Midbrain (tissue), 1 donor: ENCODE results near the gene SCLY.
A peak's percentile ranks its signal among the peaks of the same experiment; 100 is the strongest.
"Not testable (repeated sequence)": the region's sequence is repeated elsewhere in the genome, so short reads cannot be mapped to it uniquely, and the experiment has no call there.

Experiments used
- DNase-seq: peaks from one replicate; lab custom pipeline; 2025; lab: John Stamatoyannopoulos, UW

The SCLY gene

DNA sequence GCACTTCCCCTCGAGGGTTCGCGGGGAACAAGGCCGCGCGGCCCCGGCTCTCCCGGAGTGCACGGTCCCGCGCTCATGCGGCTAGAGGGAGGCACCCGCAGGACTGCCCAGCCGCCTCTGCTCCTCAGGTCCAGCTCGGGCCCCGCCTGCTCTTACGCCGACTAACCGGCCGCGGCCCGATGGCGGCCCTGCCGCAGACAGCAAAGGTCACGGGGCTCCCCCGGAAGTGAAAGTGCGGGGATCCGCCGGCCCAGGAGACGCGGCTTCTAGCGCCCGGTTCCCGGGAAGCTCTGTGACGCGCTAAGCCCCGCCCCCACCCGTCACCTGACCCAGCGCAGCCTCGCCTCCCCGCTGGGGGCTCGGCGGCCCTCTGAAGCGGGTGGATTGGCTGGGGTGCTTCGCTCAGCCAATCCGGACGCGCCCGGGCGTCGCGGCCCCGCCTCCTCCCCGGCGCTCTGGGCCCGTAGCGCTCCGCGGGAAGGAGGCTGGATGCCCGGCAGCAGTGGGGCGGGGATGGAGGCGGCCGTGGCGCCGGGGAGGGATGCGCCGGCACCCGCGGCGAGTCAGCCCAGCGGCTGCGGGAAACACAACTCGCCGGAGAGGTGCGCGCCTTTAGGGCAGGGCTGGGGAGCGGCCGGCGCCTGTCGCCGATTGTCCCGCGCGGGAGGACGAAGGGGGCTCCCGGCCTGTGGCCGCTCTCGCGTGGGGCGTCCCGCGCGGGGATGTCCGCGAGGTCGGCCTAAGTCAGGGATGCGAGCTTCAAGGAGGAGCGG lies at the start of gene SCLY:
SCLY (plus strand) TSS at position 460 of the 773 bp plus-strand sequence; CDS start at position 514, 54 bp downstream.
- peak; percentile 99 for DNase-seq

DNA sequence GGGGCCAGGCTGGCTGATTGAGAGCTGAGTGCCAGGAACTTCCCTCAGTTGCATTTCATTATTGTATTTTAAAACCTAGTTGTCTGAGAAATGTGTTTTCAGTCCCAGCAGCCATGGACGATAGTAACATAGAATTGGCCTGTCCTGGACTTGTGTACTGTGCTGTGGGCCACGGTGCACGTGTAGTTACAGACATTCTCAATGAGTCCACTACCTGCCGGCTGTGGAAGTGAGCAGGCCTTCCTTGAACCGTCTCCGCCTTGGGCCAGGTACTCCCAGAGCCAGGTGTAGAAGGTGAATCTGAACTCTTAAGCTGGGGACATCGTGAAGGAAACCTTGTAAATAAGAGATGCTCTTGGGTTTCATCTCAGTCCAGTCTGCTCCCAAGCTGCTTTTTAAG lies 47.0 kb upstream of the SCLY start:
- no peak for DNase-seq

DNA sequence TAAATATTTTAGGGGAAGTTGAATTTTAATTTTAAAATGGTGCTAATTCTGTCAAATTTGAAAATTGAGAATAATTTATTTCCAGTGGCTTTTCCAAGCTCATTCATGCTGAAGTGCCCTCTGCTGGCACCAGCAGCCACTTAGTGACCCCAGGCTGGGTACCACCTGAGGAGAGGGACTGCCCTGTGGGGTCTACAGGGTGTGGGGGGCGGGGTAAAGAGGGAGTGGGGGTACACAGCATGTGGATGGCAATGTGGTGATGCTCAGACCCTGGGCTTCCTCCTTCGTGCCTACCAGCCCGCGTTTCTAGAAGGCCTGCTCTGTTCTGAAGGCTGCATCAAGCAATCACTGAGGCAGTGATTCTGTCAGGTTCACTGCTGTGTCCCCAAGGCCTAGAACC lies 45.1 kb upstream of the SCLY start:
- DNase-seq = no peak

DNA sequence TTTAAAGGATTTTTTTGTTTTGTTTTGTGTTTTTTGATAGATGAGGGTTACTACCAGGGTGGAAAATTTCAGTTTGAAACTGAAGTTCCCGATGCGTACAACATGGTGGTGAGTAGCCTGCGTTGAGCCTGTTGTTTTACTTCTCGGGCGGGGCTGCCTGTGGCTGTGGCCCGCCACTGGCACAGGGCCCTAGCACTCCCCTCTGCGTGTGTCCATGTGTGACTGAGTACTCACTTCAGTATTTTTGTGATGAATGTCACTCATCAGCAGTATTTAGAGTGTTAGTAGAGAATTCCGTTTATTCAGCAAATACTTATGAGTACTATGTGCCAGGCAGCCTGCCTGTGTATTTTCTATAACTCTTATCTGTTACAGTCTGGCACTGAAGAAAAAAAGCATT lies 44.3 kb upstream of the SCLY start:
- DNase-seq = no peak

DNA sequence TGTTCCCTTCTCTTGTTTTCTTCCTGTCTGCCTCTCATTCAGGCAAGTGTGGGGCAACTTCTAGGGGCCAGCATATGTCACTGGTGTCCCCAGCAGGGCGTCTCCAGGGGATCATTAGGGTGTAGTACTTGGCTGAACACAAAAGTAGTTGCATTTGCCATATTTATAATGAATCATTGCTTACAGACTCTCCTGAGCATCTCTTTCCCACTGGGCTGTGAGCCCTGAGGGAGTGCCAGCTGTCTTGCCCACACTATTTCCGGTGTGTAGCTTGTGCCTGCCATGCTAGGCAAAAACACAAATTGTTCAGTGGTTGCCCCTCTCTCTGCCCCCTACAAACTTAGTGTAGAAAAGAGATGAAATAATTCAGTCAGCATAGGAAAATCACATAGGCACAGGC lies 40.8 kb upstream of the SCLY start:
- no peak for DNase-seq

GRCh38 chr2:238020816-238021215 lies 40.0 kb upstream of the SCLY start:
- DNase-seq = no peak

DNA sequence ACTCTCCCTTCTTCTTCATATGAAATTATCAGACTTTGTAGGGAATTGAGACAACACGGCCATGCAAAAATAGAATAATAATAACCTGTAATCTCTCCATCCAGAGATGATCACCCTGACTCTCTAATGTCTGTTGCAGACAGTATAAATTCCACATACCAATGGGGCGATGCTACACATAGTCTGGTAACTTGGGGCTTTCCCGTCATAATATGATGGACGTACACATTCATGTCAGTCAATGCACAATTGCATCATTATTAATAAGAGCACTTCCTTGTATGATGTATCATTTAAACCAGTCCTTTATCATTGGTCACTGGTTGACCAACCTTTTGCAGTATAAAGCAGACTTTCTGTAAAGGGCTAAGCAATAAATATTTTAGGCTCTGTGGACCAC lies 39.5 kb upstream of the SCLY start:
- no peak for DNase-seq

DNA sequence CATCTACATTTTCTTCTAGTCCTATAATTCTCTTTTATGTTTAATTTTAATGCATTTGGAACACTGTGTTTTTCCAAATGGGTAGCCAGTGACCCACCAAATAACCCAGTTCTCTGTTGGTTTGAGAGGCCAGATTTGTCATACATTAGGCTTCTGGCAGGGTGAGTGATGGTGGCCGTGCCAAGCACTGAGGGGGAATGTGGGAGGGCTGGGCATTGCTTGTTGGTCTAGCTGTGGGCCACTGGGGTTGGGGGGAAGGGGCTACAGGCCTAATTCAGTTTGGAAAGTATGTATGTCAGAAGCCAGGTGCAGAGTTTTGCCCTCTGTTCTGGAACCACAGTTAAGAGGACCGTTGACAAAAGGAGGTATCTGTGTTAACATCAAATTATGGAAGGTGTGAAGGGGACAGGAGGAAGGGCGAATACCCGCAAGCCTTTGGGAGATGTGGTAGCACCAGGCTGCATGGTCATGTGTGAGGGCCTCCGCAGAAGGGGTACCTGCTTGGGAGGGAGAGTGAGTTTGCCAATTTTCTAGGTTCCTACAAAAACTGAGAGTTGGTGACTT lies 38.1 kb upstream of the SCLY start:
- DNase-seq = no peak

DNA sequence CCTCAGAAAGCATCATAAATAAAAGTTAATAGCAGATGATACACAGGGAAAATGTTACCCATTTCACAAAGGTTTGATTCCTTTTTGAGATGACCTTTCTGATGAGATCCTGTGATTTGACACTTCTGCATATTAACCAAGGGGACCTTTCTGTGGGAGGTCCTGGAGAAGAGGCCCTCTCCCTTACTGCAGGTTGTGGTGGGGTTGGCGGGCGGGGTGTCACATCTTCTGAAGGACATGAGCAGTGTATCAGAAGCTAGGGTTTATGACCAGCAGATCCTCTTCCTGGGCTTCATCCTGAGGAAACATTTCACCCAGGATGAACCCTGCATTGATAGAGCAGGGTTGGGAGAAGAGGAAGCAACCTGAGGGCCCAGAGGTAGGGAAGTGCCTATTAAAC lies 37.2 kb upstream of the SCLY start:
- no peak for DNase-seq

DNA sequence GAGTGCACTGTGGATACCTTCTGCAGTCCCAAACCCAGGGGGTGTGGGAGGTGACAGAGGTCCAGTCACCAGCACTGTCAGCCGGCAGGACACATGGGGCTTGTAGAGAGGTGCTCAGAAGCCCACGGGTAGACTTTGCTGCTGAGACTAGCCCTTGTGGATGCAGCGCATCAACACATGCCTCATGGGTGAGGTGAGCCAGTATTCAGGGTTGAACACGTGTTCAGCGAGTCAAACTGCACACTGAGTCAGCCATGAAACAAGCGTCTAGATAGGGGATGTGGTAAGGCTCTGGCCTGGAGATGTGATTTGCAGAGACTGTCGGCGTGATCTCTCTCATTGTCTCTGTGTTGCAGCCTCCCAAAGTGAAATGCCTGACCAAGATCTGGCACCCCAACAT lies 35.8 kb upstream of the SCLY start:
- no peak for DNase-seq

GRCh38 chr2:238025741-238026360 lies 35.0 kb upstream of the SCLY start:
- DNase-seq = no peak

DNA sequence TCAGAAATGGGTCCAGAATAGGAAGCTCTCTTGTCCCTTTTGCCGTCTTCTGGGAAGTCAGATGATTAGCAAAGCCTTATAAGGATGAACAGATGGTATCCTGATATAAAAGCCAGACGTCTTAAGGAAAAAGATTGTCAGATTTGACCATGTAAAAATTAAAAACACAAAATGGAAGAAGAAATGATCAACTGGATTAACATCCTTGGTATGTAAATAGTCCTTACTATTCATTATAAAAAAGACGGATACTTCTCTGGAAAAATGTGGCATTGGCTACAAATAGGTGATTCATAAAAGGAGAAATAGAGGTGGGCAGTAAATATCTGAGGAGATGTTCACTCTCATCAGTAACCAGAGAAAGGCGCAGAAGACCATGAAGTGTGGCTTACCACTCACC lies 33.7 kb upstream of the SCLY start:
- DNase-seq = no peak

- DNase-seq = no peak
Observed at GRCh38 chr2:238027591-238028415, 33.0 kb upstream of the SCLY start.

DNA sequence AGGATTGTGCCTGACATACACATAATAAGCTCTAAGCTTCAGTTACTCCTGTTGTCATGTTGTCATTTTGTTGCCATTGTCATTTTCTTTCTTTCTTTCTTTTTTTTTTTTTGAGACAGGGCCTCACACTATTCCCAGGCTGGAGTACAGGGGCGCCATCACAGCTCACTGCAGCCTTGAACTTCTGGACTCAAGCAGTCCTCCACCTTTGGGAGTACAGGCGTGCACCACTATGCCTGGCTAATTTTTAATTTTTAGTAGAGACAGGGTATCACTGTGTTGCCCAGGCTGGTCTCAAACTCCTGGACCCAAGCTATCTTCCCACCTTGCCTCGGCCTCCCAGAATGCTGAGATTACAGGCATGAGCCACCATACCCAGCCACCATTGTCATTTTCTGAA lies 30.9 kb upstream of the SCLY start:
- no peak for DNase-seq

GRCh38 chr2:238030422-238031155 lies 30.2 kb upstream of the SCLY start:
- DNase-seq = no peak

- no peak for DNase-seq
Observed at GRCh38 chr2:238031751-238032150, 29.1 kb upstream of the SCLY start.

- no peak for DNase-seq
Observed at GRCh38 chr2:238032755-238033337, 28.0 kb upstream of the SCLY start.

GRCh38 chr2:238033991-238034390 lies 26.8 kb upstream of the SCLY start:
- DNase-seq = not testable (repeated sequence)

- no peak for DNase-seq
Observed at GRCh38 chr2:238038203-238038602, 22.6 kb upstream of the SCLY start.

GRCh38 chr2:238039151-238039550 lies 21.6 kb upstream of the SCLY start:
- no peak for DNase-seq

DNA sequence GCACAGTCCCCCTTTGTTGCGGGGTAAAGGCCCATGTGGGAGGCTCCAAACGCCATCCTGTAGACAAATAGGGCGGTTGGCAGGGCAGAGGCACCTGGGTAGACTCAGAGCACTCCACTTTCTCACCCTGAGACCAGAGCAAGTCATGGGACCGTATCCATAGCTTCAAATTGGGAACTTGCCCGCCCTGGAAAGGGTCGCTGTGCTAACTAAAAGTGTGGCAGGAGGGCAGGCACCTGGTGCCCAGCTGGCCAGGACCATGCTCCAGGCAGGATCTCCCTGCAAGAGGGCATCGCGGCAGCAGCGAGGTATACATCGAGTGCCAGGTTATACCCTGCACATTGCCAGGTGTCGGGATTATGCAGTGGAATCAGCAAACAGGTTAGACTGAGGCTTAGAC lies 20.8 kb upstream of the SCLY start:
- DNase-seq = no peak

DNA sequence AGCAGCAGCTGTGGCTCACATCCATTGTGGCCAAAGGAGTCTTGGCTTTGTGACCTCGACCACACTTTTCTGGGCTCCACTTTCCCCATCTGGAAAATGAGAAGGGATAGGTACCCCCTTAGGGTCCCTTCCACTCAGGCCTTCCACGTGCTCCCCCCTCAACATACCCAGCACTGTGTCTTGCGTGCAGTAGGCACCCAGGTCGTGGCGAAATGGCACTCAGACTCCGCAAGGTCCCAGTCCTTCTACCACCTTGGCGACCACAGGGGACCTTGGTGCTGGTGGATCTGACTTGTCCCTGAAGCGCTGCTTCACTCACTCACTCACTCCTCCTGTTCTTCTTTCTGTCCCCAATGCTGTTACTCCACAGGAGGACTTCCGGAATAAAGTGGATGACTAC lies 19.9 kb upstream of the SCLY start:
- no peak for DNase-seq
